ENCODE results near the gene OR1I1.

Gene OR1I1

GRCh38 chr19:15120135-15121026 is 38.4 kb downstream of the OR1I1 start:
- no peak for DNase-seq

GRCh38 chr19:15122331-15123030 is 40.5 kb downstream of the OR1I1 start:
- no peak for DNase-seq

DNA sequence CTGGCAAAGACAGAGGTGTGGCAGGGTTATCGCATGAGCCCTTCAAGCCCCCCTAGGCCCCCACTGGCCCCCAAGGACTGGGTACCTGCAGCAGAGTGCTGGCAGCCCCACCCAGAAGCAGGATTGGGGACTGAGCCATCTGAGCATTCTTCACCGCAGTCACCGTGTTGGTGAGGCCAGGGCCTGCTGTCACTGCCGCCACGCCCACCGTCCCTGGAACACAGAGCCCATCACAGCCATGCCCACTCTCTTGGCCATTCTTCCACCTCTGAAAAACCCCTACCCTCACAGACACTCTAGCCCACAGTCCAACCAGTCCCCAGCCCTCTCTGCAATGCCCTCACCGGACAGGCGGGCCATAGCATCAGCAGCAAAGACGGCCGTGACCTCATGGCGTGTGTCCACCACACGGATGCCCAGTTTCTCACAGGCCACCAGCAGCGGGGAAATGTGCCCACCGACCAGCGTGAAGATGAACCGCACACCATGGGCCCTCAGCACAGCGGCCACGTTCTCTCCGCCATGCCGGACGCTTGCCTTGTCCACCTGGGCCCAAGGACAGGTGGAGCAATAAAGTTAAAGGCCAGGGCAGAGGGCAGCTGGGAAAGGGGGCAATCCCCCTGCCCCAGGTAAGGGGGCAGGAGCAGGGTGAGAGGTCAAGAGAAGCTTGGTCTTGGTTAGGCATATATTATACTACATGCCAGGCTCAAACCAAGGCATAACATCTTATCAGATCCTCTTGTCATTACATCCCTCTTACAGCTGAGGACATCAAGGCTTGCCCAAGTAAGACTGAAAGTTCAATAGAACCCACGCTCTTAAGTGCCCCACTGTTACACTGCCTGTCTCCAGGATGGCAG is 41.2 kb downstream of the OR1I1 start:
- DNase-seq = no peak

- peak; percentile 90 for DNase-seq
Observed at GRCh38 chr19:15123900-15124299, 41.9 kb downstream of the OR1I1 start.

GRCh38 chr19:15124572-15125231 is 42.7 kb downstream of the OR1I1 start:
- DNase-seq = no peak

GRCh38 chr19:15125232-15126067 is 43.4 kb downstream of the OR1I1 start:
- DNase-seq = peak; percentile 95

DNA sequence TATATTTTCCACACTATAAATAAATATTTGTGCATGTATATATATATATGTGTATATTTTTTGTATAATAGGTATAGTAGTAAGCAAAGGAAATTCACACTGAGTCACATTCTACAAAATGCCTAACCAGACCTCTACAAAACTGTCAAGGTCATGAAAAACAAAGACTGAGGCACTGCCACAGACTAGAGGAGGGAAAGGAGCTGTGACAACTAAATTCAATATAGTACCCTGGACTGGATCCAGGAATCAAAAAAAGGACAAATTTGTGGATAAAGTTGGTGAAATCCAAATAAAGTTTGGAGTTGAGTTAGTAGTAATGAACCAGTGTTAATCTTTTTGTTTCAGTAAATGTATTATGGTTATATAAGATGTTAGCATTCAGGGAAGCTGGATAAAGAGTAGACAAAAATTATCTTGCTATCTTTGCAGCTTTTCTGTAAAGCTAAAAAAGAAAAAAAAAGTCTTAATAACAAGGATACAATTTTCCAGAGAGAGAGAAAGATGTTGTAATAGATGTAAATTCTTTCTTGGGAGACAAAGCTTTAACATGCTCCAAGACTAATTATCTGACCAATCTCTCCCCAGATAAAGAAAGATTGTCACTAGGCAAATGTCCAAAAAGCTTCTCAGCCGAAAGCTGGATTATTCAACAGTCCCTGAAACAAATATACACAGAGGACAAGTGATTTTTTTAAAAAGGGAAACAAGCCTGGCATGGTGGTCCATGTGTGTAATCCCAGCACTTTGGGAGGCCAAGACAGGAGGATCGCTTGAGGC is 44.3 kb downstream of the OR1I1 start:
- DNase-seq = no peak

DNA sequence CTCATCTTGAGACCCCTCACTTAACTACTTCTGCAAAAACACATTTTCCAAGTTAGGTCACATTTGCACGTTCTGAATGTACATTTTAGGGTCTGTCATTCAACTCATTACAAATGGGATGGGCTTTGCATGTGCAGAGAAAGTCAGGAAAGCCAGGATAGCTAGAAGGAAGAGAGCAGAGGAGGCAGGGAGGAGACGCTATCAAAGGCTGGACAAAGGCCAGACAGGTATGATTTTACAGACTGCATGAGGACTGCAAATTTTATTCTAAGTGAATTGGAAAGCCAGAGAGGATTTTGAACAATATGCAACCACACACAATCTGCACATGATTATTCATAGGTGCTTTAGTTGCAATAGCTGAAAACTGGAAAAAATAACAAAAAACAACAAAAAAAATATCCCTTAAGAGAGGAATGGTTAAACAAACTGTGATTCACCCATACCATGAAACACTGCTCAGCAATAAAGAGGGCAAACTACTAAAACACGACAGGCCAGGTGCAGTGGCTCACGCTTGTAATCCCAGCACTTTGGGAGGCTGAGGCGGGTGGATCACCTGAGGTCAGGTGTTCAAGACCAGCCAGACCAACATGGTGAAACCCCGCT is 46.3 kb downstream of the OR1I1 start:
- DNase-seq = no peak

- no peak for DNase-seq
Observed at GRCh38 chr19:15129856-15130585, 48.0 kb downstream of the OR1I1 start.

GRCh38 chr19:15136234-15136954 is 54.4 kb downstream of the OR1I1 start:
- DNase-seq = no peak

DNA sequence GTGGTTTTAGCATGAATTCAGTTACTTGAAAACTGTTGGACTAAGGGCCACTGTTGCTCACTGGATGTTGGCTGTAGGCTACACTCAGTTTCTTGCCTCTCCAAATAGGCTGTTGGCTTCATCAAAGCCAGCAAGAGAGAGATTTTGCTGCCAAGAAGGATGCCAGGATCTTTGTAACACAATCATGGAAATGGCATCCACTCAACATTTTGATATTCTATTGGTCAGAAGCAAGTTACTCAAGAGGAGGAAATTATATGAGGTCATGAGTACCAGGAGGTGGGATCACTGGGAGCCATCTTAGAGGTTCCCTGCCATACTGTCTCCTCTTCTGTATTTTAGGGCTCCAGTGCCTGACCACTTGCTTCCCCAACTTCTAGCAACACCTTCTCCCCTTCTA is 55.8 kb downstream of the OR1I1 start:
- no peak for DNase-seq

DNA sequence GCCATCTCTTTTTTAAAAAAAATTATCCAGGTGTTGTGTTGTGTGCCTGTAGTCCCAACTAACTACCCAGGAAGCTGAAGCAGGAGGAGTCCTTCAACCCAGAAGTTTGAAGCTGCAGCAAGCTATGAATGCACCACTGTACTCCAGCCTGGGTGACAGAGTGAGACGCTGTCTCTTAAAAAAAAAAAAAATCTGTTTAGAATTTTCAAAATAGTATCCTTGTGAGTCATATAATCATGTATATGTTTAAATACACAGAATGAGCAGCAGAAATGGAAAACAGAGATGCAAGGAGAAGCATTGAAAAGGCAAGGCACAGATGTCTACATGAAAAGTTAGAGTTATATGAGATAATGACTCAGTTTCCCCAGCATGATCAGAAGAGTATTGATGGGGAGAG is 56.4 kb downstream of the OR1I1 start:
- no peak for DNase-seq

GRCh38 chr19:15141143-15141542 is 59.1 kb downstream of the OR1I1 start:
- no peak for DNase-seq

DNA sequence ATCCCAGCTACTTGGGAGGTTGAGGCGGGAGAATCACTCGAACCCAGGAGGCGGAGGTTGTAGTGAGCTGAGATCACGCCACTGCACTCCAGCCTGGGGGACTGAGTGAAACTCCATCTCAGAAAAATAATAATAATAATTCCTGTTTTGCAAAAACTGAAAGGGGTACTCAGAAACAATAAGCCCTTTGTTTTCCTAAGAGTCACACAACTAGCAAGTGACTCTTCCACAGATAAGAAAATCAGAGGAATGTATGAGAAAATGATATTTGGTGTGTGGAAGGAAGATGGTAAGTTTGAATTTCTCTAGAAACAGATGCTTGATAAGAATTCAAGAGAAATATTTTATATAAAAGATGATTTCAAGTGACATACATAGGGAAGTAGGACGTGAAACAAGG is 60.3 kb downstream of the OR1I1 start:
- DNase-seq = no peak
